Measurements from ENCODE around the gene TET2. TPM values are rescaled to one million over a fixed set of nuclear protein-coding genes. Genes with fewer than 3 reads are reported as not detected.

TET2 gene
- polyA plus RNA-seq, 3 donors, result 22.6 to 47.1 (median 42.5) TPM

DNA sequence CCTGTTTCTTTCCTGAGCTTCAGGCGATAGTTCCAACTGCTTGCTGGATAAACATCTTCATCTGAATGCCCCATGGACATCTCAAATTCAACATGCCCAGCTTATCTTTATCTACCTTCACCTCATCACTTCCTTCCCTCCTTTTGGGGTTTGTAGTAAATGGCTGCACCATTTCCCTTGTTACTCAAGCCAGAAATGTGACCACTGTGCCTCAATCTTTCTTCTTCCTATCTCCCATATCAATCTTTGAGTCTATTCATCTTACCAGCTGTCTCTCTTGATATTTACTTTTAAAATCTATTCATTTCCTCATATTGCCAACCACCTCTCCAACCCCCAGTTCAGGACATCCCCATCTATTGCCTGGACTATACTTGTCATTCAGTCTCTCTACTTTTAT, 171.8 kb downstream of the TET2 start:
- no CpG with 5 or more reads among the region's 1 CpG for WGBS (ENCODE audit: insufficient coverage)
- intact Hi-C loops (cut with micrococcal nuclease), result no loop called here

DNA sequence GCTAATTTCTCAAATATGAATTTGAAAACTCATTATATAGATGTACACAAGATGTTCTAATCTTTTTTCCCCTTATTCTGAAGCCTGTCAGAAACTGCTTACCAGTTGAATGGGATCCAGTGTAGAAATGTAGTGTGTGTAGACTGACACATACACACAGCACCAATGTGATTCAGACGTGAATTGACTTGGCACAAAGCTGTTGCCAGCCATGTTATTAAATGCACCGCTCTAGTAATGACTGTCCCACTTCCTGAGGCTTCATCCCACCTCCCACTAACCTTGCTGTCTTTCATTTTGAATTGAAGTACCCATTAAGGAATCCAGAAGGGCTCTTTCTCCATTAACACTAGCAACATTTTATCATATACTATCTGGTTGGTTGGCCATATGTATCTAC, 180.5 kb downstream of the TET2 start:
- Mint-ChIP-seq H3K4me3 (no peak overlapping the region), H3K27me3 (ENCODE audit: low read depth in 3 of 3) (no peaks in the 10 kb centered on the region), H3K4me1 (peaks cover 6% of the 10 kb centered on the region), H3K27ac (no peak overlapping the region), H3K36me3 (no peaks in the 10 kb centered on the region), H3K9me3 (peaks cover 0 to 7% (median 2%) of the 10 kb centered on the region in 7 donors)
- no peaks in the 10 kb centered on the region for H3K27me3 ChIP-seq (ENCODE audit: control insufficient read depth in 2 of 2, insufficient read depth in 2 of 2, low read length in 2 of 2)
- H3K9ac ChIP-seq (ENCODE audit: insufficient read depth, low read length, poor library complexity, severe bottlenecking), result no peak overlapping the region
- WGBS (ENCODE audit: insufficient coverage), result 100% methylated on average over 2 of the region's 2 CpGs
- no peaks in the 10 kb centered on the region for H4K20me1 ChIP-seq (ENCODE audit: insufficient read depth, low read length)
- TF ChIP-seq, protein P1, sequence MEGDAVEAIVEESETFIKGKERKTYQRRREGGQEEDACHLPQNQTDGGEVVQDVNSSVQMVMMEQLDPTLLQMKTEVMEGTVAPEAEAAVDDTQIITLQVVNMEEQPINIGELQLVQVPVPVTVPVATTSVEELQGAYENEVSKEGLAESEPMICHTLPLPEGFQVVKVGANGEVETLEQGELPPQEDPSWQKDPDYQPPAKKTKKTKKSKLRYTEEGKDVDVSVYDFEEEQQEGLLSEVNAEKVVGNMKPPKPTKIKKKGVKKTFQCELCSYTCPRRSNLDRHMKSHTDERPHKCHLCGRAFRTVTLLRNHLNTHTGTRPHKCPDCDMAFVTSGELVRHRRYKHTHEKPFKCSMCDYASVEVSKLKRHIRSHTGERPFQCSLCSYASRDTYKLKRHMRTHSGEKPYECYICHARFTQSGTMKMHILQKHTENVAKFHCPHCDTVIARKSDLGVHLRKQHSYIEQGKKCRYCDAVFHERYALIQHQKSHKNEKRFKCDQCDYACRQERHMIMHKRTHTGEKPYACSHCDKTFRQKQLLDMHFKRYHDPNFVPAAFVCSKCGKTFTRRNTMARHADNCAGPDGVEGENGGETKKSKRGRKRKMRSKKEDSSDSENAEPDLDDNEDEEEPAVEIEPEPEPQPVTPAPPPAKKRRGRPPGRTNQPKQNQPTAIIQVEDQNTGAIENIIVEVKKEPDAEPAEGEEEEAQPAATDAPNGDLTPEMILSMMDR (IDR thresholded peaks at IDR 0.05), result no peak
- H3K9me3 ChIP-seq (replicated peaks in 1 of 2; ENCODE audit: control insufficient read depth in 1 of 2, insufficient read depth in 1 of 2, low read length in 2 of 2), result no peaks in the 10 kb centered on the region
- H3K36me3 ChIP-seq (replicated peaks in 1 of 2; ENCODE audit: control insufficient read depth in 1 of 2, insufficient read depth in 2 of 2, low read length in 2 of 2), result no peaks in the 10 kb centered on the region
- no peak for DNase-seq
- H3K4me1 ChIP-seq (ENCODE audit: control insufficient read depth in 1 of 2, insufficient read depth in 2 of 2, low read length in 2 of 2), result no peaks in the 10 kb centered on the region
- no peak overlapping the region for H3K4me2 ChIP-seq (replicated peaks; ENCODE audit: extremely low read depth, low read length, poor library complexity, severe bottlenecking)
- H2AFZ ChIP-seq (ENCODE audit: insufficient read depth, low read depth, low read length, poor library complexity, severe bottlenecking), result no peak overlapping the region
- H3K27ac ChIP-seq (ENCODE audit: low read depth in 1 of 2, low read length in 2 of 2), result no peak overlapping the region
- no peaks in the 10 kb centered on the region for H3K79me2 ChIP-seq (ENCODE audit: insufficient read depth, low read length)
- intact Hi-C loops (cut with micrococcal nuclease), result no loop called here
- H3K4me3 ChIP-seq (replicated peaks in 1 of 3; ENCODE audit: low read depth in 2 of 3, low read length in 3 of 3), result no peak overlapping the region

More for the DNA sequence above, 171.8 kb downstream of the TET2 start:
- TF ChIP-seq, protein P1 (IDR thresholded peaks at IDR 0.05), result no peak
- no peaks in the 10 kb centered on the region for H3K79me2 ChIP-seq (ENCODE audit: insufficient read depth, low read length)
- Mint-ChIP-seq H3K36me3 (no peaks in the 10 kb centered on the region), H3K27ac (no peak overlapping the region), H3K27me3 (ENCODE audit: low read depth in 3 of 3) (no peaks in the 10 kb centered on the region), H3K4me3 (no peak overlapping the region), H3K9me3 (peaks cover 0 to 10% (median 6%) of the 10 kb centered on the region in 7 donors), H3K4me1 (no peaks in the 10 kb centered on the region)
- H3K27me3 ChIP-seq (ENCODE audit: control insufficient read depth in 2 of 2, insufficient read depth in 2 of 2, low read length in 2 of 2), result no peaks in the 10 kb centered on the region
- DNase-seq, result no peak
- H3K4me2 ChIP-seq (replicated peaks; ENCODE audit: extremely low read depth, low read length, poor library complexity, severe bottlenecking), result no peak overlapping the region
- no peaks in the 10 kb centered on the region for H3K4me1 ChIP-seq (ENCODE audit: control insufficient read depth in 1 of 2, insufficient read depth in 2 of 2, low read length in 2 of 2)
- peaks cover 0 to 3% of the 10 kb centered on the region in 2 donors for H3K9me3 ChIP-seq (replicated peaks in 1 of 2; ENCODE audit: control insufficient read depth in 1 of 2, insufficient read depth in 1 of 2, low read length in 2 of 2)
- H3K36me3 ChIP-seq (replicated peaks in 1 of 2; ENCODE audit: control insufficient read depth in 1 of 2, insufficient read depth in 2 of 2, low read length in 2 of 2), result no peaks in the 10 kb centered on the region
- H3K4me3 ChIP-seq (replicated peaks in 1 of 3; ENCODE audit: low read depth in 2 of 3, low read length in 3 of 3), result no peak overlapping the region
- H3K9ac ChIP-seq (ENCODE audit: insufficient read depth, low read length, poor library complexity, severe bottlenecking), result no peak overlapping the region
- no peak overlapping the region for H2AFZ ChIP-seq (ENCODE audit: insufficient read depth, low read depth, low read length, poor library complexity, severe bottlenecking)
- no peaks in the 10 kb centered on the region for H4K20me1 ChIP-seq (ENCODE audit: insufficient read depth, low read length)
- H3K27ac ChIP-seq (ENCODE audit: low read depth in 1 of 2, low read length in 2 of 2), result no peak overlapping the region

Data from CD14-positive monocyte (primary cell).